K562 (cell line): ENCODE data around the gene OSM. TPM values are rescaled to one million over a fixed set of nuclear protein-coding genes. Genes with fewer than 3 reads are reported as not detected.

Experiments
- ATAC-seq: fragments of 200-7000 bp; cut with Tn5 transposase; 3 replicates; pipeline ENCODE4 v1.9.1; 2020; ENCODE audit warnings: moderate library complexity
- BruUV-seq: library from RNA; stranded (reverse); fragments of 400-500 nt; replicated peaks from 2 replicates; lab custom pipeline; 2021; lab: Mats Ljungman, UMichigan
- CTCF ChIA-PET: fragments of 300-600 bp; formaldehyde crosslinking; extraction: SDS; loops from one replicate; lab custom pipeline; 2021; ENCODE audit warnings: low intra/inter-chr PET ratio; lab: Yijun Ruan, JAX
- POLR2A ChIA-PET: fragments of 300-600, 350-650 bp; sonication (Branson Sonifier 250); formaldehyde crosslinking; extraction: SDS; loops from one replicate; lab custom pipeline; 2021; ENCODE audit warnings: antibody characterized with exemption, inconsistent platforms; lab: Yijun Ruan, JAX
- DNase-seq, 4 experiments: peaks; one replicate each; pipeline versions ENCODE4 v3.0.0 to v3.0.0-alpha.2; 2011 to 2018; ENCODE audit warnings: low spot score in 3 of 4, mixed read lengths in 3 of 4; ENCODE audit errors: extremely low read depth in 1 of 4
- FAIRE-seq: peaks from 2 replicates; lab custom pipeline; 2011; peaks lifted over from hg19 to GRCh38; lab: Jason Lieb, UNC
- H2AFZ ChIP-seq: 2 replicates; pipeline ENCODE4 v1.6.0; 2011; ENCODE audit warnings: low read depth, low read length, control low read depth, inconsistent platforms
- H3K27ac ChIP-seq: fragments of 200-600 bp; 3 replicates; pipeline ENCODE4 v1.8.0; 2011; ENCODE audit warnings: low read depth, mild to moderate bottlenecking, control low read depth, inconsistent platforms, low read length, moderate library complexity, mixed read lengths; ENCODE audit errors: extremely low read depth
- H3K27me3 ChIP-seq, 2 experiments: fragments of 300-600 bp in 1 of 2; 2 replicates in 1 of 2; 3 replicates in 1 of 2; pipeline versions ENCODE4 v1.6.0 to v1.8.0; 2011; ENCODE audit warnings: inconsistent platforms in 2 of 2, low read length in 2 of 2, mild to moderate bottlenecking in 1 of 2, mixed read lengths in 1 of 2, moderate library complexity in 1 of 2; ENCODE audit not compliant: control insufficient read depth in 2 of 2, insufficient read depth in 2 of 2
- H3K36me3 ChIP-seq: fragments of 300-600 bp; 3 replicates; pipeline ENCODE4 v1.8.0; 2011; ENCODE audit warnings: mild to moderate bottlenecking, low read length, inconsistent platforms; ENCODE audit not compliant: control insufficient read depth, insufficient read depth
- H3K4me1 ChIP-seq, 2 experiments: fragments of 200-600 bp in 1 of 2; replicated peaks in 1 of 2; 2 replicates in 1 of 2; 3 replicates in 1 of 2; pipeline versions ENCODE4 v1.5.1 to v1.8.0; 2011; ENCODE audit warnings: inconsistent platforms in 2 of 2, low read length in 2 of 2, mild to moderate bottlenecking in 1 of 2, mixed read lengths in 1 of 2, moderate library complexity in 1 of 2; ENCODE audit not compliant: control insufficient read depth in 2 of 2, insufficient read depth in 2 of 2
- H3K4me2 ChIP-seq: 2 replicates; pipeline ENCODE4 v1.6.1; 2011; ENCODE audit warnings: low read length, control low read depth, inconsistent platforms, mixed read lengths; ENCODE audit not compliant: insufficient read depth
- H3K4me3 ChIP-seq: fragments of 200-600 bp; sonication (generic), shearing (Covaris generic); 2 replicates; pipeline ENCODE4 v1.5.1; 2016; ENCODE audit warnings: control low read depth, inconsistent platforms
- H3K79me2 ChIP-seq: fragments of 200-600 bp; 3 replicates; pipeline ENCODE4 v1.8.0; 2011; ENCODE audit warnings: low read length, inconsistent platforms; ENCODE audit not compliant: control insufficient read depth, insufficient read depth
- H3K9ac ChIP-seq, 2 experiments: 2 replicates each; pipeline versions ENCODE4 v1.6.0 to v1.6.1; 2011; ENCODE audit warnings: low read depth in 2 of 2, low read length in 2 of 2, control low read depth in 1 of 2, inconsistent platforms in 1 of 2, mild to moderate bottlenecking in 1 of 2, mixed read lengths in 1 of 2; ENCODE audit not compliant: insufficient read depth in 1 of 2
- H3K9me1 ChIP-seq: one replicate; pipeline ENCODE4 v1.6.0; 2011; ENCODE audit warnings: inconsistent platforms, mild to moderate bottlenecking, low read length, moderate library complexity; ENCODE audit not compliant: control insufficient read depth, insufficient read depth
- H3K9me3 ChIP-seq: replicated peaks from 2 replicates; pipeline ENCODE4 v1.5.1; 2011; ENCODE audit warnings: low read depth, low read length, inconsistent platforms; ENCODE audit not compliant: control insufficient read depth, insufficient read depth
- H4K20me1 ChIP-seq: replicated peaks from 2 replicates; pipeline ENCODE4 v1.6.1; 2011; ENCODE audit warnings: low read length, inconsistent platforms, mixed read lengths; ENCODE audit not compliant: control insufficient read depth, insufficient read depth
- CBFA2T2 ChIP-seq: fragments of 450-650 bp; conservative IDR thresholded peaks from 2 replicates; pipeline ENCODE4 v1.6.1; 2017; ENCODE audit warnings: mild to moderate bottlenecking
- CBX3 ChIP-seq, 2 experiments: IDR thresholded peaks; 1 replicate in 1 of 2; 2 replicates in 1 of 2; pipeline ENCODE4 v1.6.1; 2012; ENCODE audit warnings: inconsistent platforms in 2 of 2, low read length in 2 of 2, borderline replicate concordance in 1 of 2, control low read depth in 1 of 2
- ETV5 ChIP-seq: sonication (generic); formaldehyde crosslinking; IDR thresholded peaks from 2 replicates; pipeline ENCODE4 v1.4.0; 2020; ENCODE audit warnings: low read depth, mild to moderate bottlenecking, missing genetic modification reagents
- FOSL1 ChIP-seq: fragments of 200-800 bp; sonication (Bioruptor generic); conservative IDR thresholded peaks from 2 replicates; pipeline ENCODE4 v1.6.1; 2016; ENCODE audit warnings: missing genetic modification characterization, missing compliant biosample characterization
- MECOM ChIP-seq: fragments of 250-450 bp; sonication (Bioruptor Pico); IDR thresholded peaks from 2 replicates; pipeline ENCODE4 v1.8.0; 2022; ENCODE audit warnings: inconsistent platforms
- PHB2 ChIP-seq: fragments of 450-650 bp; IDR thresholded peaks from 2 replicates; pipeline ENCODE4 v1.6.1; 2017; ENCODE audit warnings: low read depth
- POLR2H ChIP-seq: IDR thresholded peaks from 2 replicates; pipeline ENCODE4 v1.6.1; 2016; ENCODE audit warnings: missing genetic modification characterization, low read depth, mild to moderate bottlenecking, control low read depth, missing compliant biosample characterization, moderate library complexity
- PYGO2 ChIP-seq: fragments of 450-650 bp; IDR thresholded peaks from 2 replicates; pipeline ENCODE4 v1.6.1; 2016; ENCODE audit warnings: mild to moderate bottlenecking, missing genetic modification characterization, moderate library complexity, missing compliant biosample characterization
- YBX1 ChIP-seq: fragments of 450-650 bp; IDR thresholded peaks from 2 replicates; pipeline ENCODE4 v1.7.1; 2016; ENCODE audit warnings: mild to moderate bottlenecking
- ZKSCAN8 ChIP-seq: fragments of 200-800 bp; sonication (Bioruptor generic); IDR thresholded peaks from 2 replicates; pipeline ENCODE4 v1.6.1; 2016; ENCODE audit warnings: missing genetic modification characterization, missing compliant biosample characterization
- ZNF561 ChIP-seq: fragments of 450-650 bp; formaldehyde crosslinking; conservative IDR thresholded peaks from 2 replicates; pipeline ENCODE4 v1.4.0; 2020; ENCODE audit warnings: mild to moderate bottlenecking, moderate library complexity
- ZNF707 ChIP-seq: fragments of 250-450 bp; sonication (Bioruptor Pico); conservative IDR thresholded peaks from 2 replicates; pipeline ENCODE4 v1.8.0; 2022; ENCODE audit warnings: inconsistent platforms, mild to moderate bottlenecking, moderate library complexity
- WGBS: fragments of 100-300 bp; shearing (Covaris generic); methylation state at CpG from one replicate; pipeline ENCODE4 v1.1.6; 2016; ENCODE audit warnings: low coverage, mixed read lengths; ENCODE audit not compliant: insufficient coverage; ENCODE audit errors: missing lambda C conversion rate; 5-methylcytosine and 5-hydroxymethylcytosine counted together
- in situ Hi-C: fragments of 300-500 bp; cut with MboI; formaldehyde crosslinking; loops from 4 replicates; pipeline ENCODE4 v1.15.0; 2018; ENCODE audit warnings: inconsistent platforms, mixed read lengths
- intact Hi-C: fragments of 100-400 bp; cut with micrococcal nuclease; formaldehyde crosslinking; loops from 2 replicates; pipeline ENCODE4 v1.14.2; 2022
- polyA plus RNA-seq, 8 experiments: library from polyadenylated mRNA; depleted of rRNA in 4 of 8; stranded (reverse) in 5 of 8; unstranded in 3 of 8; fragments of >200 nt; fragmentation: Nextera tagmentation in 2 of 8; fragmentation: Illumina TruSeq in 1 of 8; extraction: Ambion mirVana in 2 of 8; extraction: Trizol in 1 of 8; gene quantifications; 2 replicates each; pipeline versions ENCODE4 v1.2.1 to v1.2.3, GENCODE V29; 2011 to 2014; ENCODE audit warnings: inconsistent platforms in 1 of 8, missing spikeins in 1 of 8
- total RNA-seq, 7 experiments: library from RNA; depleted of rRNA in 6 of 7; stranded (reverse); fragments of >200 nt in 6 of 7; fragmentation: Illumina TruSeq in 2 of 7; extraction: Trizol in 2 of 7; gene quantifications; 2 replicates each; pipeline versions ENCODE4 v1.2.1 to v1.2.3, GENCODE V29; 2011 to 2021; ENCODE audit warnings: low replicate concordance in 1 of 7

The OSM gene
- total and polyA plus RNA-seq, 9 of the 15 experiments (the other 6 are each of a cell fraction or from before 2014, with no cell fraction given), result 0.22 TPM; not detected in 8

- Histone ChIP-seq H3K4me2 (no peak overlapping the region), H3K27me3 (no peaks in the 10 kb centered on the region), H3K36me3 (no peaks in the 10 kb centered on the region), H3K4me3 (no peak overlapping the region)
- intact Hi-C loops, result no loop called here
- POLR2A ChIA-PET, result interaction anchor here (0.8 to 1.3 kb wide), 3 partner anchors 8 to 20 kb away, joined by 3 to 6 read pairs (median 3); partner anchors contain the start of gene TBC1D10A
- TF ChIP-seq CBFA2T2, result no peak
- no peak for TF ChIP-seq MECOM (CRISPR knock-in tag)
- no peak for TF ChIP-seq ETV5 (CRISPR knock-in tag)
- no peak for TF ChIP-seq PYGO2 (tag)
- no peak for TF ChIP-seq PHB2
- TF ChIP-seq POLR2H, result no peak
- TF ChIP-seq YBX1, result no peak
- TF ChIP-seq FOSL1 (tag), result no peak
- no peak for TF ChIP-seq ZNF561
- TF ChIP-seq ZKSCAN8 (CRISPR knock-in tag), result no peak
- TF ChIP-seq ZNF707 (CRISPR knock-in tag), result no peak
- no peak for TF ChIP-seq CBX3 (IDR thresholded peaks at IDR 0.05; ENCODE audit: borderline replicate concordance in 1 of 2, low read length in 2 of 2)
- TF ChIP-seq, all 486 proteins: peak for 0
- Histone ChIP-seq H2AFZ (no peak overlapping the region), H3K9me1 (no peaks in the 10 kb centered on the region), H3K9ac (no peak overlapping the region), H3K79me2 (no peaks in the 10 kb centered on the region; the same call in 2 of the 3 replicates), H4K20me1 (peaks cover 4% of the 10 kb centered on the region; the same call in 1 of the 2 replicates), H3K27ac (no peak overlapping the region), H3K9me3 (no peaks in the 10 kb centered on the region), H3K4me1 (peaks cover 10 to 29% of the 10 kb centered on the region in 2 experiments)
- CTCF ChIA-PET, result no interaction called here
- no peak for ATAC-seq
- in situ Hi-C loops, result no loop called here
- 100% methylated on average over 1 of the region's 8 CpGs for WGBS
- no peak for FAIRE-seq
- no TSS peak for BruUV-seq
- DNase-seq, result no peak
Observed at GRCh38 chr22:30313527-30314363, 47.1 kb upstream of the OSM start.
